GM21447 (cell line): Measurements from ENCODE around the gene PLEKHG4.

Experiments used
- ATAC-seq: cut with Tn5 transposase; IDR thresholded peaks from one replicate; pipeline ENCODE4 v1.9.1; 2021; ENCODE audit not compliant: unreplicated experiment

Gene PLEKHG4, protein sequence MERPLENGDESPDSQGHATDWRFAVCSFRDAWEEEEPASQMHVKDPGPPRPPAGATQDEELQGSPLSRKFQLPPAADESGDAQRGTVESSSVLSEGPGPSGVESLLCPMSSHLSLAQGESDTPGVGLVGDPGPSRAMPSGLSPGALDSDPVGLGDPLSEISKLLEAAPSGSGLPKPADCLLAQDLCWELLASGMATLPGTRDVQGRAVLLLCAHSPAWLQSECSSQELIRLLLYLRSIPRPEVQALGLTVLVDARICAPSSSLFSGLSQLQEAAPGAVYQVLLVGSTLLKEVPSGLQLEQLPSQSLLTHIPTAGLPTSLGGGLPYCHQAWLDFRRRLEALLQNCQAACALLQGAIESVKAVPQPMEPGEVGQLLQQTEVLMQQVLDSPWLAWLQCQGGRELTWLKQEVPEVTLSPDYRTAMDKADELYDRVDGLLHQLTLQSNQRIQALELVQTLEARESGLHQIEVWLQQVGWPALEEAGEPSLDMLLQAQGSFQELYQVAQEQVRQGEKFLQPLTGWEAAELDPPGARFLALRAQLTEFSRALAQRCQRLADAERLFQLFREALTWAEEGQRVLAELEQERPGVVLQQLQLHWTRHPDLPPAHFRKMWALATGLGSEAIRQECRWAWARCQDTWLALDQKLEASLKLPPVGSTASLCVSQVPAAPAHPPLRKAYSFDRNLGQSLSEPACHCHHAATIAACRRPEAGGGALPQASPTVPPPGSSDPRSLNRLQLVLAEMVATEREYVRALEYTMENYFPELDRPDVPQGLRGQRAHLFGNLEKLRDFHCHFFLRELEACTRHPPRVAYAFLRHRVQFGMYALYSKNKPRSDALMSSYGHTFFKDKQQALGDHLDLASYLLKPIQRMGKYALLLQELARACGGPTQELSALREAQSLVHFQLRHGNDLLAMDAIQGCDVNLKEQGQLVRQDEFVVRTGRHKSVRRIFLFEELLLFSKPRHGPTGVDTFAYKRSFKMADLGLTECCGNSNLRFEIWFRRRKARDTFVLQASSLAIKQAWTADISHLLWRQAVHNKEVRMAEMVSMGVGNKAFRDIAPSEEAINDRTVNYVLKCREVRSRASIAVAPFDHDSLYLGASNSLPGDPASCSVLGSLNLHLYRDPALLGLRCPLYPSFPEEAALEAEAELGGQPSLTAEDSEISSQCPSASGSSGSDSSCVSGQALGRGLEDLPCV

DNA sequence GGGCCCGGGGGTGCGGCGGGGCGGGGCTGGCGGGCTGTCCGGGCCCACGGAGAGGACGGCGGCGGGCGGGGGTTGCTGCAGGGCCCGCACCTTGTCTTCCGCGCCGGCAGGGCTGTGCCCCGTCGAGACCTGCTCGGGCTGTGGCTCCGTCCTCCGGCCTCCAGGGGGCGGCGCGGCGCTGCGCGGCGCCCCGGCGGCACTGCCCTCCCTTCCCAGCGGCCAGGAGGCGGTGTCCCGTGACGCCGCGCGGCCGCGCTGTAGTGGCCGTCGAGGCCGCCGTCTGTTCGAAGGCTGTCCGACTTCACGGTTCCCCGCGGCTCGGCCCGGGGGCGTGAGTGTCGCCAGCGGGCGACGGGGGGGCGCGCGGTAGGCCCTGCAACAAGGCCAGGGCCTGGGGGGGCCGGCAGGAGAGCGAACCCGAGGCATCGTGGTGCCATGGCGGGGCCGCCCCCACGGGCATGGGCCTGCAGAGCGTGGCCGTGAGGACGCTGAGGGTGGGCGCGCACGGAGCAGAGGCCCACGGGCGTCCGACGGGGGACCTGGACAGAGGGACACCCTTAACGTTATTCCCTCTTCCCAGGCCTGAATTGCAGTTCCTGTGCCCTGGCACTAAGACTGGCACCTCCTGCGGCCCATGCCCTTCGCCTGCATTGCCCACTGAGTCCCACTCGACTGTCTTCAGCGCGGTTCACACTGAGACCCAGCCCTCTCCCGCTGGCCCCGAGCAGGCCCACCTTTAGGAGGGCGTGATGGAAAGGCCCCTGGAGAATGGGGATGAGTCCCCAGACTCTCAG, at the start of gene PLEKHG4:
Gene PLEKHG4 (plus strand): TSS at position 237 of the 794 bp plus-strand sequence. CDS start 513 bp downstream, at position 750.
- peak; percentile 63 for ATAC-seq

DNA sequence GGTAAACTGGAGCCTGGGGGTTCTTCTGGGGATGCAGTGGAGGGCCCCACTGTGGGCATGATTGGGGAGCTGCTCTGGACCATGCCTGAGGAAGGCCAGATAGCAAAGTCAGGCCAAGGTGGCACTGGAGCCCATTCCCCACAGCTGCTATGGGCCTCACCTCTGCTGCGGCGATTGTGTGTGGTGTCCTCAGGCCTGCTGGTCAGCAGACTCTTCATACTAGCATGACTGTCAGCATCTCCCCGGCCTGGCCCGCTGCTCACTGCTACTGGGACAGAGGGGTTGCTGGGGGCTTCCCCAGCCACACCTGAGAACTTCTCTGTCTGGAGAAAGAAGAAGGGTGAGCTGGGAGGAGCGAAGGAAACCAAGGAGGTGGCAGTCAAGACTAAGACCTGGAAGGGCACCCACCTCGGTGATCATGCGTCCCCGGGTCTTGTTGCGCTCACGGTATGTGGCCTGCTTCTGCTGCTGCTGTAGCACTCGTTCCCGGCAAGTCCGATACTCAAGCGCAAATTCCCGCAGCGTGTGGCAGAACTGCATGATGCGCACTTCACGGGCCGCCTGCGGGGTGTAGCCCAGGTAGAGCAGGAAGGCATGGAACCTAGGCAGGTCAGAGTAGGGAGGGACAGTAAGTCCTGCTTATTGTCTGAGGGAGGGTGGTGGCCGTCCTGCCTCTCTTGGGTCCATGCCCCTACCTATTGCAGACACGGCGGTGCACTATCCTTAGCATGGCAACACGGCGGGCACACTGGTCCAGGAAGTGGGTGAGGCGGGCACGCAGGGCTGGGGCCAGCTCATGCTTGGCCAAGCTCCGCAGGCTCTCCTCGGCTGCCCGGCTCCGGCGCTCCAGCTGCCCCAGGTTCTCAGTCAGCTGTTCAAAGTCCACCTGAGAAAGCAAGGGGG, 49.2 kb upstream of the PLEKHG4 start:
- ATAC-seq, result no peak

DNA sequence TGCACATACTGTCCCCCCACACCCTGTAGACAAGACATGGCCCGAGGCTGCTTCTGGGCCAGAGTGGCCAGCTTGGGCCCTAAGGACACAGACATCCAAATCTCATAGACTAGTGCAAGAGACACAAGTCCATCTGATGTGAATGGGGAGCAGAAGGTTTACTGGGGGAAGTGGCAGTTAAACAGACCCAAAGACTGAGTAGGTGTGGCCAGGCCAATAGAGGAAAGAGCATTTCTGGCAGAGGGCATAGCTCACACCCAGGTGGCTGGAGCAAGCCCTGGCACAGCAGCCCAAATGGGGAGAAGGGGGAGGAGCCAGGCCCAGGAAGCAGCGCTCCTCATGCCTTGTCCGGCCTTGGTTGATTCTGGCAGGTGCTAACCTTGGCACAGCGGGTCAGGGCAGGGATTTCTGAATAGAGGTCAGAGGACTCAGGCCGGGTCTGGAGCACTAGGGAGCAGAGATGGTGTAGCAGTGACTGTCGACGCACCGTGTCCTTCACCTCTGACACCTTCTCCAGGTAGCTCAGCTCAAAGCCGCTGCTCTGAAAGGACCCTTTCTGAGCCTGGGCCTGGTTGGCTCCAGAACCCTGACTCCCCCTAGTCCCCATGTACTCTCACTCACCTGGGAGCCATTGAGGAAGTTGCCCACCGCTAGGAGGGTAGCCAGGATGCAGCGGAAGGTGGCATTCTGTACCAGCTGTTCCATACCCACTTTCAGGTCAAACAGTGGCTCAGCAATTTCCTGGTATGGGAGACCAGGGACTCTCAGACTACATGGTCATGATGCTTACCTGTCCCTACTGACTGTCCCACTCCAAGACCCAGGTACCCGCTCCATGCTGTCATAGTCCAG, 48.3 kb upstream of the PLEKHG4 start:
- ATAC-seq, result no peak

DNA sequence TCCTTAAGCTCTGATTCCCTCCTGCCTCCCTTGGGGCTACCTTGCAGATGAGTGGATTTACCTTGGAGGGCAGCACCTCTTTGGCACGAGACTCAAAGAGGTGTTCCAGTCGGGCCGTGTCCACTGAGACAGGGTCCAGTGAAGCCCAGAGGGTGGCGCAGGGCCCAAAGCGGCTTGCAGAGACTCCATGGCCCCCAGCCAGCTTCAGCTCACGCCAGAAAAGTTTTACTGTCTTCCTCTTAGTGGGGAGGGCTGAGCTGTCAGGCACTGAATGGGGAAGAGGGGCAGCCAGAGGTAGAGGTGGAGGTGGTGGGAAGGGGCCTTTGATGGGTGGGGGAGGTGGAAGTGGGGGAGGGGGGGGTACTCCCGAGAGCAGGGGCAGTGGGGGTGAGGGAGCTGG, 45.7 kb upstream of the PLEKHG4 start:
- ATAC-seq, result no peak

DNA sequence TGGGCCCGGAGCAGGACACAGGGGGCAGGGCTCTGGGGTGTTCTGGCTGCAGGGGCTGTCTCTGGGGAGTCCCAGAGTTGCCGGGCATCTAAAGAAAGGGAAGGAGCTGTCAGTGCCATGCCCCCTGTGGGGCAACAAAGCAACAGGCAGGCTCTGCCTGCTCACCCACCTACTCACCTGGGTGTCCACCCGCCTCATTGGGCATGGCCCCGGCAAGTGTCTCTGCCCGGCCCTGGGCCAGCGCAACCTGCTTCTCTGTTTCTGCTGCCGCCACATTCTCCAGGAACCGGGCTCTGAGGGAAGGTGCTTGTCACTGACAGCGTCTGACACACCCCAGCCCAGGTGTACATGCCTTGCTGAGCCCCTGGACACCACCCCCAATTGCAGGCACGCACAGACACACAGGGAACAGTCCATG, 45.1 kb upstream of the PLEKHG4 start:
- ATAC-seq, result no peak

DNA sequence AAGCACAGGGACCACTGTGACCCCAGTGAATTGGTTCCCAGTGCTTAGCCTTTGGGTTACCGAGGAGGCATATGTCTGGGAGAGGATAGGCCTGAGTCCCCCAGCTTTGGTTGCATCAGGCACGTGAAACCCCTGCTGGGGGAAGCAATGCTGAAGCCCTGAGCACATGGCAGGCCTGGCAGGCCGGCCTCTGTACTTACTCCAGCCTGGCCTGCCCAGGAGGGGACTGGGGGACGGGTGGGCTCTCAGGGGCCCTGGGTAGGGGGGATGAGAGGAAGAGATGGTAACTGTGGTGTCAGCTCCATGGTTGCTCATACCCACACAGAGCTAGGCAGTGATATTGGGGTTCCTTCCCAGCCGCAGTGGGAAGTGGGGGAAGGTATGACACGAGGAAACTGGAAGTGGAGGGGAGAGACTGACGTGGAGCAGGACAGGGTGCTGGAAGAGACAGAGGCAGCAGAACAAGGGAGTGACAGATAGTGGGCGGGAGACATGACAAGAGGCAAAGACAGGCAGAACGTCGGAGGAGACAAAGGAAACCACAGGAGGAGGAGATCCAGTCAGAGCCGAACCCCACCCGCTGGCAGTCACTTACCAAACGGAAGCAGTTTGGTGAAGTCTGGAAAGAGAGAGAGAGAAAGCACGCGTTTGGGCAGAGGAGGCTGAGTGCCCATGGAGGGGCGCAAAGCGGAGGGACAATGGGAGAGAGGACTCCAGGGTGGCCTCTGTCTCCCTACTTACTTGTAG, 43.3 kb upstream of the PLEKHG4 start:
- ATAC-seq, result no peak

DNA sequence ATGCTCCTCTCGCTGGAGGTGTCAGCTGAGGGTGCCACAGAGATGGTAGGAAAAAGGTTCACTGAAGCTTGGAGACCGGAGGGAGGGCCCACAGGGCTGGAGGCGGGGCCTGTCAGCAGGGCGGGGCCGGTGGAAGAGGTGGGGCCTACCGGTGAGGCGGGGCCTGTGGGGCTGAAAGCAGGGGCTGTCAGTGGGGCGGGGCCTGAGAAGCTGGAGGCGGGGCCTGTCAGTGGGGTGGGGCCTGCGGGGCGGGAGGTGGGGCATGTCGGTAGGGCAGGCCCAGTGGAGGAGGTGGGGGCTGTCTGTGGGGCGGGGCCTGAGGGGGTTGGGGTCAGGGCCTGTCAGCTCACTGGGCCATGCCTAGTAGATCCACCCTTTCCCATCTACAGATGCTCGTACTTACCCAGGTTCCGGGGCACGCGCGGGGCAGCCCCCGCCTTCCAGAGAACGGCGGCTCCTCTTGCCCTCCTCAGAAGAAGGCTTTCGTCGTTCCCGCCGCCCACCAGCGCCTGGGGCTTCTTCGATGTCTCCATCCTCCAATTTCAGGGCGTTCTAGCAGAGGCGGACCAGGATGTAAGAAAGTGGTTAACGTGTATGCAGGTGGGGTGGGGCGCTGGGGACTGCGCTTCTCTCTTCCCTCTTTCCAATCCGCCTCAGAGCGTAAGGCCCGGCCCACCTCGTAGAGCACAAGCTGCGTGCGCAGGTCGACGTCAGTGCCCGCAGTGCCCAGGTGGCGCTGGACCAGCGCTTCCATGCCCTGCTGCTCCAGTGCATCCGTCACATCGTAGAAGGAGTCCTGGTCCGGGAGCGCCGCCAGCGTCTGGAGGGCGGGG, 42.6 kb upstream of the PLEKHG4 start:
- ATAC-seq, result no peak

DNA sequence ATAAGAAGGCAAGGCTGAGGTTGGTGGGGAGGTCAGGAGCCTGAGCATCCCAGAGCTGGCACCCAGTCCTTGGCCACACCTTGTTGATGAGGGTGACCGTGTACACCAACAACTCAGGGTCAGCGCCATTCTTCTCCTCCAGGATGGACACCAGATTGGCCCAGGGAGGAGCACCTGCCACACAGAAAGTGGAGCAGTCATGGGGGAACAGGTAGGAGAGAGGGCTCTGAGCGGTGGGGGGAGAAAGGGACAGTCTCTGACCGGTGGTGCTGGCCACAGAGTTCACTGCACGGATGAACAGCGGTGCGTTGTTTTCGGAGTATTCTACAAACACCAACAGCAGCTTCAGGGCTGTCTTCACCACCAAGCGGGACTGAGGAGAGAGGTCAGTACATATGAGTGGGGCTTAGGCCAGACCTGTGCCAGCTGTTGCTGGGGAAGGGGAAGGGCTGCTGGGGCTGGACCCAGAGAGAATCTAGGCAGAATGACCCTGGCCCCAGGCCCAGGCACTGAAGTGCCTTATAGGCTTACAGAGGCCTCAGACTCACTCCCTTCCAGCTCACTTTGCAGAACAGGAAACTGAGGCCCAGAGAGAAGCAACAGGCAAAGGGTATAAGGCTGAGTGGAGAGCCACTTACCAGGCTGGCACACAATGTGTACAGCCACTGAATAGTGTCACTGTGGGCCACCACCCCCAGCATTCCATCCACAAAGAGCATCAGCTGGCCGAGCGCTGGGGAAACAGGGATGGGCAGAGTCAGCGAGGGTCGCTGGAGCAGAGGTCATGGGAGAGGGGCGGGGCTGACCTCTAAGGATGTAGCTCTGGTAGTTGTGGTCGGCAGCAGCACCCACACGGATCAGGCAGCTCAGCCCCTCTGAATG, 41.7 kb upstream of the PLEKHG4 start:
- no peak for ATAC-seq

DNA sequence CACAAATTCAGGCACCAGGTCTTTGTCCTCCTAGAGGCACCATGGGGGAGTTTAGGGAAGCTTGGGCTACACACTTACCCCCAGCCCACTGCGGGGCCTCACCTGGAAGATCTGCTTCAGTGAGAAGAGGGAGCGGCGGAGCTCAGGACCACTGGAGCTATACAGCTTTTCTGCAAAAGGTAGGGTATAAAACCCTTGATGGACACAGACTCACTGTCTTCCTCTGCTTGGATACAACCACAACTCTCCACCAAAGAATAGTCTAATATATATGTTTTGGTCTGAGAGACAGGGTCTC, 41.1 kb upstream of the PLEKHG4 start:
- no peak for ATAC-seq

DNA sequence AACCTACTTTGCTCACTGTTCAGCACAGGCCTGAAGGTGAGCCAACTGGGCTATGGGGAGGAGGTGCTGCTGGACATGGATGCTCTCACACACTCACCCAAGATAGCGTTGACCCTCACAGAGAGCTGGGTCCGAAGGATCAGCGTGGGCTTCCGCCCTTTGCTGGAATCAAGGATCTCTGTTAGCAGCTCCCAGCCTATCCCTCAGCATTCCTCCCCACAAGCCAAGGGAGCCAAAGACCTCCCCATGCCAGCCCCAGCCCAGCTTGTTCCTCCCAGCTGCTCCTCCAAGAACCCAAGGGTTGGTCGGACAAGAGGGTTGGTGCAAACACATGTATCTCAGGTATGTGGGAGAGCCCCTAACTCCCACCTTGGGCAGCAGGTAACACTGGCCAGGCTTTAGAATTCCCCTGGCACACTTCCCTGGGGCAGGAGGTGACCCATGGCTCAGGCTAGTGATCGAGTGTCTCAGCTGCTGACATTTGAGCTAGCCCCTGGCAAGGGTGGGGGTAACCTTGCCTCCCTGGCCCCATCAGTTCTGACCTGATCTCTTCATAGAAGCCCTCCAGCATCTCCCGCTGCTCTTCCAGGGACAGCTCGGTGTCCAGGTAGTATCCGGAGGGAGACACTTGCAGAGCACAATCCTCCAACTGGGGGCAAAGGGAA, 40.4 kb upstream of the PLEKHG4 start:
- no peak for ATAC-seq

DNA sequence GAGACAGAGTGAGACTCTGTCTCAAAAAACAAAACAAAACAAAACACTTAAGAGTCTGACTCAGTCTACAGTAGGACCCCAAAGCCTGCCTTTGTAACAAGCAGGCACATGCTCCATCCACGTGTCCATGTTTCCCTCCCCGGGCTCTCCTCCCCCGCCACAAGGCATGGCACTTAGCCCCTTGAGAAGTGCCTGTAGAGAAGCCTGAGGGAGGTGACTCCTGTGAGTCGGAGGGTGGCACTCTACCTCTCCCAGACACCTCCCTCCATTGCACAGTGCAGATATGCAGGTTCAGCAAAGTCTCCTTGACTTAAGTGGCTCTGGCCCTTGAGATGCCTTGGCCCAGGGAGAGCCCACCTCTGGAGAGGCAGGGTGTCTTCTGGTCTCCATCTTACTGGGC, 38.8 kb upstream of the PLEKHG4 start:
- ATAC-seq, result no peak

DNA sequence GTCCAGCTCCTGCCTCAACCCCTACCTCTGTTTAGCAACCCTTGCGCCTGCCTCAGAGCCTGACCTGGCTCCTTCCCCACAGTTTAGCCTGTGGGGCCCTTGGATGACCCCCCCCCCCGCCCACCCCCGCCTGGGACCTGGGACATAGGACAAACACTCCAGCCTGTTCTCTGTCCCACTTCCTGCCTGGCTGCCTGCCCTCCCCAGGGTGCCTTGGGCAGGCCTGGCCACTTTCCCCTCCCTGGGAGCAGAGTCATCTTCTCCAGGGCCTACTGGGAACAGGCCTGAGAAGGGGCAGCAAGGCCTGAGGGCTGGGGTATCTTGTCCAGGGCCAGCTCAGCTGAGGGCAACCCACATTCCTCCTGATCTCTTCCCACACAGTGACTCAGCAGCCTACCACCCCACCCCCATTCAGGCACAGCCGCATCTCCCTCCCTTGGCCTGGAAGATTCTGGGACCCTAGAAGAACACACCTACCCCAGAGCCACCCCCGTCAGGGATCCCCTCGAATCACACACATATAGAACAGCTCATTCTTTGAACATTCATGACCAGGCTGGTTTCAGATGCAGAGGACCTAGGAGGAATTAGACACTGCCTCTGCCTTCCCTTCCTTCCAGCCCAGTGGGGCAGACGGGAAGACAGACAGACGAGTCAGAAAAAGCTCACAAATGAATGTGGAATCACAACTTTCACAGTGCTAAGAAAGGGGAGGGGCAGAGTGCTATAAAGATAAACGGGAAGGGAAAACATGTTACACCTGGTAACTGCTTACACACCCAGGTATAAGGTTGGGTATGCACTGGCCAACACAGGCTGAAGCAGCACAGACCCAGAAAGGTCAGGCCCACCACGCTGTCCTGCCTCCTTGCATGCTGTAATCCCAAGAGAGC, 38.1 kb upstream of the PLEKHG4 start:
- no peak for ATAC-seq

DNA sequence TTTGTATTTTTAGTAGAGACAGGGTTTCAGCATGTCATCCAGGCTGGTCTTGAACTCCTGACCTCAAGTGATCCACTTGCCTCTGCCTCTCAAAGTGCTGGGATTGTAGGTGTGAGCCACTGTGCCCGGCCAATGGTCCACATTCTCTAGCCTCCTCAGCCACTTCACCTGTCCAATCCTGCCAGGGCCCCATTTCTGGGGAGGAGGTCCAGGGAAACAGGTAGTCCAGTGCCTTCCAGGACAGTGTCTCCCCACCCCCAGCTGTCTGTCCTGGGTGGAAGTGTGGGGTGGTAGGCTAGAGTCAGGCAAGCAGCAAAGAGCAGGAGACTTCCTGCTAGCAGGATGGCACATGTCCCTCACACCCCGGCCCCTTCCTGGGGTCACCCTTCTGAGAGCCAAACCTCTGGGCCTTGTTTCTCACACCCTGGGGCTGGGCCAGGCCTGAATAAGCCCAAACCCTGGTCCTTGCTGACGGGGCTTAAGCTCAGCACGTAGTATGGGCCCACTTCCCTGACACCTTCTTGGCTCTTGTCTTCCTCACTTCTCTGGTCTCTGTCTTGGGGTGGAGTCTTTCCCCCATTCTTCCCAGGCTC, 37.1 kb upstream of the PLEKHG4 start:
- no peak for ATAC-seq

DNA sequence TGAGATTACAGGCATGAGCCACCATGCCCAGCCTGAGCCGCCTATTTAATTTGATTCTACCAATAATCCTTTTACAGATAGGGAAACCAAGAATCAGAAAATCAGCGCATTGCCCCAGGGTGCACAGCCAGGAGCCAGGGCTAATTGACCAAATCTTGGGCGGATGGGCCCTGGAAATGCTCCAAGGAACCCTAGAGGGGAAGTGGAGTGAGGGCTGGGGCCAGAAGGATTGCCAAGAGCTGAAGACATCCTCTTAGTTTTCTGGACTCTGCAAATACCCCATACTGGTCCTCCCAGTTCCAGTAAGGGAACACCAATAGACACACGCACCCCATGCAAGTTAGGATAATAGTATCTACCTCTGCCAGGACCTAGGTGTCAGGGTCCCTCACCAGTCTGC, 35.9 kb upstream of the PLEKHG4 start:
- ATAC-seq, result no peak
